HG02610 (cell line): ENCODE measurements around the gene SMIM24.

Experiments
- ATAC-seq: cut with Tn5 transposase; IDR thresholded peaks from one replicate; pipeline ENCODE4 v1.9.1; 2021; ENCODE audit warnings: mild to moderate bottlenecking, moderate library complexity; ENCODE audit not compliant: unreplicated experiment

The SMIM24 gene

DNA sequence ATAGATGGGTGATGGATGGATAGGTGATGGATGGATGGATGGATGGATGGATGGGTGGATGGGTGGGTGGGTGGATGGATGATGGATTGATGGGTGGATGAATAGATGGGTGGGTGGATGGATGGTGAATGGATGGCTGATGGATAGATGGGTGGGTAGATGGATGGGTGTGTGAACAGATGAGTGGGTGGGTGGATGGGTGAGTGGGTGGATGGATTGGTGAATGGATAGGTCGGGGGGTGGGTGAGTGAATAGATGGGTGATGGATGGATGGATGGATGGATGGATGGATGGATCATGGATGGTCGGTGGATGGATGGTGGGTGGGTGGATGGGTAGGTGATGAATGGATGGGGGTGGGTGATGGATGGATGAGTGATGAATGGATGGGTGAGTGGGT lies 3.5 kb downstream of the SMIM24 start:
- no peak for ATAC-seq

GRCh38 chr19:3475449-3475848 lies 4.9 kb downstream of the SMIM24 start:
- no peak for ATAC-seq

GRCh38 chr19:3474614-3475013 lies 5.7 kb downstream of the SMIM24 start:
- ATAC-seq = no peak

DNA sequence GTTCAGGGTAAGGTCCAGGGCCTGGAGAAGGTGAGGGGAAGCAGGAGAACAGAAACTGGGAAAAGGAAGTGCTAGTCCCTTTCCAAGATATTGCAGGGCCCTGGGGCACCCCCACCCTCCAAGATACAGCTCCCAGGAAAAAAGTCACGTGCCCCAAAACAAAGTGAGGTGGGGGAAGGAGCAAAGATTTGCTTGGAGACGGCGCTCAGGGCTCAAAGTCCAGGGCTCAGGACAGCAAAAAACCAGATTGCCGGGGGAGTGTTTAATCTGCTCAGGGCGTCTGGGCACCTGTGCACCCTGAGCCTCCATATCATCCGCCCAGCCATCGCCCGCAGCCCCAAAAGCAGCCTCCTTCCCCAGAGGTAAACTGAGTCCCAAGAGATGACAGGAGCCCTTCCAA lies 6.3 kb downstream of the SMIM24 start:
- no peak for ATAC-seq

DNA sequence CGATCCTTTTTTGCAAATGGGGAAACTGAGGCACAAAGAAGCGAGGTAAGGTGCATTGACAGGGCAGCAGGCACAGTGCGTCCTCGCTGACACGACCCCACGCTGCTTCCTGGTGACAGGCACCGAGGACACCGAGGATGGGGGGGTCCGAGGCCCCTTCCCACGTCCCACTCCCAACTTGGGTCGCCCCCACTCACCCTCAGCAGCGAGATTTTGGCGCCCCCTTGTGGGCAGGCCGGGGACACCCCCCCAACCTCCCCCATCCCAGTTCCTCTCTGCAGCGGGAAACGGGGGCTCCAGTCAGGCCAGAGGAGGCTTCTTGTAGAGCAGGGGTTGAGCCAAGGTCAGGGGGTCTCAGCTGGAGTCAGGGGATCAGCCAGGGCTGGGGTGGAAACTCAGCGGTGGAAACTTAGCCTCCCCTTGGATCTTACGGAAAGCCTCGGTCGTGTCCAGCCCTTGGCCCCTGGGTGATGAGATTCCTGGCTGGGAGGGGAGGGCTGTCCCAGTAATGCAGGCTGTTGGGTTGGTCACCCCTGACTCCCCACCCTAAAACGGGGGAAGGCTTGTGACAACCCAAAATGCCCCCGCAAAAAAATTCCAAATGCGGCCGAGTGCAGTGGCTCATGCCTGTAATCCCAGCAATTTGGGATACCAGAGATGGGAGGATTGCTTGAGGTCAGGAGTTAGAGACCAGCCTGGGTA lies 8.2 kb downstream of the SMIM24 start:
- ATAC-seq = no peak

GRCh38 chr19:3470500-3471128 lies 9.7 kb downstream of the SMIM24 start:
- ATAC-seq = no peak

DNA sequence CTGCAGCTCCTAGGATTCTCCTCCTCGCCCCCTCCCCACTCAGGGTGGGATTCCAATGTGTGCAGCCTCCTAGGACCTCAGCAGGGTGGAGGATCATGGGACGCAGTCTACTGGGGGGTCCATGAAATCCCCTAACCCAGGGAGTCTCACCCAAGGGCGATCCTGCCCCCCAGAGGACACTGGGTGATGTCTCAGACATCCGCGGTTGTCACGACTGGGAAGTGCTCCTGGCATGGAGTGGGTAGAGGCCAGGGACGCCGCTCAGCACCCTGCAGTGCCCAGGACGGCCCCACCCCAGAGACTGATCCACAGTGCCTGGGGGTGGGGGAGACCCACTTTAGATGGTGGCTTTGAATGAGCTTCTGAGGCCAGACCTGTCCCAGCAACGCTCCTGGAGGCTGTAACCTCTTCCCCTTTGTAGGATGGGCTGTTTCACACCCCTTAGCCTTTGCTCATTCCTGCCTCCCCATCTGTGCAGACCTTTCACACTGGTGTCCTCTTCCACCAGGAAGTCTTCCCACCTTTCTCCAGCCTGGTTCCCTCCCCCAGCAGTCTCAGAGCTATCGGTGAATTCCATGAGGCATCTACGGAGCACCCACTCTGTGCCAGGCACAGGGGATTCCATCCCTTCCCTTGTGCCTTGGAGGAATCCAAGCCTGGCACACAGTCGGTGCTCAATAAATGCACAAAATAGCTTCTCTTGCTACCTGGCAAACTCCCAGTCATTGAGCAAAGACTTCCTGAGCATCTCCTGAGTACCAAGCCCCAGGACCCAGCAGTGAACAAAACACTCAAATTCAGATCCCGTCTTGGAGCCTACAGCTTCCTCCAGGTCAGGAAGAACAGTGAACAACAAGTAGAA lies 10.5 kb downstream of the SMIM24 start:
- no peak for ATAC-seq

DNA sequence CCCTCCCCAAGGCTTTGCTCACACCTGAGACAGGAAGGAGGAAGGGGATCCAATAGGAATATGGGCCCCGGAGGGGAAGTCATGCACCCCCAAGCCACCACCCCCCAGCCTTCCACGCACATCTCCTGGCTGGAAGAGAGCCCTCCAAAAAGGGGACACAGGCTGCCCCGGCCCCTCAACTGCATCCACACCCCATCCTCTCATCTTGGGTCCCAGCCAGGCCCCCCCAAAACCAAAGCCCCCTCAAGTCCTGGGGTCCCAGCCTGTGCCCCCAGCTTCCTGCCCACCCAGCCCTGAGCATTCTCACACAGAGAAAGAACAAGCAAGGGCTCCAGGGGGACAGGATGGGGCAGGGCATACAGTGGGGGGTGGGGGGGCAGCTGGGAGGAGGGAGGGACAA lies 12.1 kb downstream of the SMIM24 start:
- ATAC-seq = no peak

DNA sequence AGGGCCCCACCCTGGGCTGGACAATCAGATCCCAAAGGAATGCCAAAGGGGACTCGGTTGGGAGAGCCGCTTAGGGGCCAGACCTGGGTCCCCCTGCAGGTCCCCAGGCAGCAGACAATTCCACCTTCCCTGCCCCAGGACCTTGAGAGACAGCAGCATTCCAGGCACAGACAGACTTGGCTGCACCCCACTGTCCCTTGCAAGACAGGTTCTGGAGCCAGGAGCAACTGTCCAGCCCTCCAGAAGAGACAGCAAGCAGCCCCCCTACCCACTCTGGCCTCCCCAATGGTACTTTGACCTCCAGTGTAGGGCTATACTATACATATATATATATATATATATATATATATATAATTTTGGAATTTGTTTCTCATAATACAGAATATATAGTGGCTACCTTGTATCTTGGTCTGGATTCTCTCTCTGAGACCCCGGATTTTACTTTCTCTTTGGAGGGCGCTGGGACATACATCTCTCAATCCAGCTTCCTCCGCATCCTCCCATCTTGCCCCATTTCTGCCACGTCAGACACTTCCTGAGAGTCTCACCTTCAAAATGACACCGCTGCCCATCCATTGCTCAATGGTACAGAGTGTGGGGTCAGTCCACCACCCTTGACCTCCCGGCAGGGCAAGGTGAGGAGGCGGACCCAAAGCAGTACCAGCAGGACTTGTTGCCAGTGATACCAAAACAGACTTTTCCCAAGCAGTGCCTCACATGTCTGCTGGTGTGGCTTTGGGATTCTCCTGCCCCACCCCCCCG lies 12.7 kb downstream of the SMIM24 start:
- ATAC-seq = no peak

DNA sequence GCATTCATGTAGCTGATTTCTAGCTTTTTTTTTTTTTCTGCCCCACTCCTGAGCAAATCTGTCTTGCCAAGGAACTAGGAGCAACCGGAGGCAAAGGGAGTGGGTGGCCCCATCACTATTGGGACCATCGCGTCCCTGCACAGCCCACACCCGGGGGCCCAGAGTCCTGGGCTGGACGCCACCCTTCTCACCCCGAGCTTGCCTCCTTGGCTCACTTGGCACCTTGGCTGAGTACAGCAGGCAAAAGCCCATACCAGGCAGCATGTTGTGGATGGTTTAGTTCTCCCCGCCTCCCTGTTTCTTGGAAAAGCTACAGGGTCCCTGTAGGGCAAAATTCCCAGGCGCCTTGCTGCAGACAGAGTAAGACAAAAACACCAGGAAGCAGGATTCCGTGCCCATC lies 13.7 kb downstream of the SMIM24 start:
- no peak for ATAC-seq

DNA sequence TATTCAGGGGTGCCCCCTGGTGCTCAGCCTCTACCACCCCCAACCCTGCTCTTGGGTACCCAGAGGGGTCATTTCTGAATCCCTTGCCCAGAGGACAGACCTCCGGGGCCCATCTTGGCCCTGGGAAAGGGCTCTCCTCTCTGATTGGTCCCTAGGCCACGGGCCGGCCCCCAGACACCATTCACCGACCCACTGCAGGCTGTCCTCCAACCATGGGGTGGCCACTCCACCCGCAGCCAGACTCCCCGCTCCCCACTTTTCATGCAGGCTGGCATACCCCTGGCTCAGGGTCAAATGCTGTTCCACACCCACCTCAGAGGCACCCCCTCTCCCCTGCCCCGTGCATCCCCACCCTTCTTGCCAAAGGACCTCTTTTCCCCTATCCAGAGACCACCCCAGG lies 14.8 kb downstream of the SMIM24 start:
- ATAC-seq = no peak

DNA sequence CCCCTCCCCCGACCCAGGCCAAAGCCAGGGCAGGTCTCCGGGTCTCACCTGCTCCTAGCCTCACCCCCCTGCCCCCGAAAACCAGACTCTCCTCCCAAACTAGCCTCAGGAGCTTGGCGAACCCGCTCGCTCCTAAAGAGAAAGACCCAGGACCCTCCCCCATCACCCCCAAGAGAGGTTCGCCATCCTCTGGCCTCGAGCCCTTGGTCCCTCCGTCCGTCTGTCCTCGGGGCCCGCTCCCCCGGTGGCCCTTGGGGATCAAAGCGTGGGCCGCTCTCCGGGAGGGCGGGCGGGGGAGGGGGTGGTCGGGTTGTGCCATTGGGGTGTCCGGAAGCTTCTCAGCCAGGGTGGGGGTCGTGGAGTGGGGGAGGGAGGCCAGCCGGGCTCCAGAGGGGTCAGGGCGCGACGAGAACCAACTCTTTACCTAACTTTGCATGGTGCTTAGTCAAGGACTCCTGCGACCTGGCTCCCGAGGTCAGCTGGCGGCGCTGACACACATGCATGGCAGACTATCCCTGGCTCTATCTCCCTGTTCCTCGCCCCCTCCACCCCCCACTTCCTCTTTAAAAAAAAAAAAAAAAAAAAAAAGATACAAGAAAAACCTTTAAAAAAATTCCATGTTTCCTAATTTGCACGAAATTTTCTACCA lies 15.6 kb downstream of the SMIM24 start:
- ATAC-seq = no peak

DNA sequence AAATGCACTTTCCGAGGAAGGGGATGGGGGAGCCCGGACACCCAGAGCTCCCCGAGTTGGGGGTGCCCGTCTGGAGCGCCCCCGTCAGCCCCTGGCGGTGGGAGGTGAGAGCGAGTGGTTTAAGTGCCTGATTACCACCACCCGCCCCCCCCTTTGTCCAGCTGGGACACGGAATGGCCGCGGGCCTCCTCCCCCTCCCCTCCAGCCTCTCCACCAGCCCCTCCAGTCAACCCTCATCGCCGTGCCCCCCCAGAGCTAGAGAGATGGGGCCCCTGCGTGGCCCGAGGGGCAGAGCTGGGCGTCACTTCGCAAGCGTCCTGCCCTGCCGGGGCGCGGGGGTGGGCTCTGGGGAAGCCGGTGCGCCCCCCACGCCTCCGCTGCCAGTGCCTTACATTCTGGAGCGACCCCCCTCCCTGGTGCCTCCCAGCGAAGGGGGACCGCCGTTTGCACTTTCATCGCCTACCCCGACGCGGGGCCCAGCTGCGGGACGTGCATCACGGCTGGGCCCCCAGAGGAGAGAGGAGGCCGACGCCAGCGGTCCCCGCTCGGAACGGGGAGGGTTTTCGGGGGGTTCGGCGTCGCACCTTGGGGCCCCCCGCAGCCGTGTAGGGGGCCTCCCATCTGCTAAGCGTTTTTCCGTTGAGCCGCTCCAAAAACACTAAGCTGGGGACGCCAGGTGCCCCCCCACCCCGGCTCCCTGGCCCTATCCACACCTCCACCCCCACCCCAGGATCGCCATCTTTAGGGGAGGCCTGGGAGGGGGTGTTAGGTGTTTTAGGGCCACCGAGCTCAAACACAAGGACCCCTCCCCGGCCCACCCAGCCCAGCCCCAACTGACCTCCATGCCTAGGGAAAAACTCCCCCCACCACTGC lies 16.4 kb downstream of the SMIM24 start:
- ATAC-seq = no peak

GRCh38 chr19:3462991-3463713 lies 17.2 kb downstream of the SMIM24 start:
- no peak for ATAC-seq

GRCh38 chr19:3459965-3460582 lies 20.3 kb downstream of the SMIM24 start:
- no peak for ATAC-seq

- ATAC-seq = no peak
Observed at GRCh38 chr19:3459089-3459881, 21.0 kb downstream of the SMIM24 start.

- ATAC-seq = no peak
Observed at GRCh38 chr19:3458229-3459088, 21.9 kb downstream of the SMIM24 start.
